ENCODE measurements around the gene CLEC4F. TPM values are rescaled to one million over a fixed set of nuclear protein-coding genes. Genes with fewer than 3 reads are reported as not detected.
A peak's percentile ranks its signal among the peaks of the same experiment; 100 is the strongest.

The CLEC4F gene
- total and polyA plus RNA-seq, 5 donors, result 0.12 to 0.40 (median 0.27) TPM; not detected in 1

- peak in 1 of 3 donors; percentile 52 for DNase-seq
- no peaks in the 10 kb centered on the region for H3K4me1 ChIP-seq (ENCODE audit: control insufficient read depth, insufficient read depth, low read length)
- no peak overlapping the region for H3K27ac ChIP-seq (ENCODE audit: low read length)
- peaks cover 3% of the 10 kb centered on the region for H3K27me3 ChIP-seq (ENCODE audit: control insufficient read depth, insufficient read depth)
- intact Hi-C loops (cut with DNase I), result no loop called here
- no peak overlapping the region for H3K4me3 ChIP-seq (ENCODE audit: low read length)
- ATAC-seq, result no peak
- no peaks in the 10 kb centered on the region for H3K9me3 ChIP-seq (ENCODE audit: control insufficient read depth, low read length)
- WGBS, result 21% methylated on average over 7 of the region's 7 CpGs
Measured at GRCh38 chr2:70785137-70785911, 35.1 kb downstream of the CLEC4F start.

- no peaks in the 10 kb centered on the region for H3K9me3 ChIP-seq (ENCODE audit: control insufficient read depth, low read length)
- intact Hi-C loops (cut with DNase I), result loop anchor here in 1 of 4 donors (5.0 kb wide), 1 partner anchor 127 kb away; no protein-coding TSS in a partner anchor
- peaks cover 3% of the 10 kb centered on the region for H3K27me3 ChIP-seq (ENCODE audit: control insufficient read depth, insufficient read depth)
- H3K27ac ChIP-seq (ENCODE audit: low read length), result no peak overlapping the region
- H3K4me3 ChIP-seq (ENCODE audit: low read length), result no peak overlapping the region
- WGBS, result 87% methylated on average over 2 of the region's 2 CpGs
- ATAC-seq, result no peak
- no peak for DNase-seq
- no peaks in the 10 kb centered on the region for H3K4me1 ChIP-seq (ENCODE audit: control insufficient read depth, insufficient read depth, low read length)
Measured at GRCh38 chr2:70784320-70784719, 36.1 kb downstream of the CLEC4F start.

GRCh38 chr2:70779911-70780545, 40.4 kb downstream of the CLEC4F start:
- no peak for DNase-seq
- Histone ChIP-seq H3K9me3 (ENCODE audit: control insufficient read depth, low read length) (no peaks in the 10 kb centered on the region), H3K4me1 (ENCODE audit: control insufficient read depth, insufficient read depth, low read length) (no peaks in the 10 kb centered on the region), H3K27me3 (ENCODE audit: control insufficient read depth, insufficient read depth) (no peaks in the 10 kb centered on the region), H3K4me3 (ENCODE audit: low read length) (no peak overlapping the region), H3K27ac (ENCODE audit: low read length) (no peak overlapping the region)
- ATAC-seq, result no peak
- 58% methylated on average over 8 of the region's 8 CpGs for WGBS
- intact Hi-C loops (cut with DNase I), result loop anchor here in 1 of 4 donors (5.0 kb wide), 1 partner anchor 123 kb away; no protein-coding TSS in a partner anchor

DNA sequence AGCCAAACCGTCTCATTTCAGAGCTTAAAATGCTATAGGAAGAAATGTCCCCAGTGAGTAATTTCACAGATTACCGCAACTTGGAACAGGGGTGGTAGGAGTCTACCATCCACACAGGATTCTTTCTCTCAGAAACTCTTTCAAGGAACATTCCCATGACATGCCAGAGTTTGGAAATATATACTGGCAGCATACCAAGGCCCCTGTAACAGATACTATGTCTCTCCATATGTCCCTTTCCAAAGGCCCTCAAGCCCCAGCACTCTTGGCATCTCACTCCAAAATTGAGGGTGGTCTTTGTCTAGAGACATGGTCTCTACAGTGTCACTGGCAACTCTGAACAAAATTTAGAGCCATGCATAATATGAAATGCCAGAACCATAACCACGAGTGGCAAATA, 40.9 kb downstream of the CLEC4F start:
- H3K9me3 ChIP-seq (ENCODE audit: control insufficient read depth, low read length), result no peaks in the 10 kb centered on the region
- H3K27ac ChIP-seq (ENCODE audit: low read length), result no peak overlapping the region
- intact Hi-C loops (cut with DNase I), result no loop called here
- WGBS, result 46% methylated on average over 3 of the region's 3 CpGs
- ATAC-seq (no peak), DNase-seq (no peak)
- no peaks in the 10 kb centered on the region for H3K4me1 ChIP-seq (ENCODE audit: control insufficient read depth, insufficient read depth, low read length)
- H3K27me3 ChIP-seq (ENCODE audit: control insufficient read depth, insufficient read depth), result no peaks in the 10 kb centered on the region
- no peak overlapping the region for H3K4me3 ChIP-seq (ENCODE audit: low read length)

DNA sequence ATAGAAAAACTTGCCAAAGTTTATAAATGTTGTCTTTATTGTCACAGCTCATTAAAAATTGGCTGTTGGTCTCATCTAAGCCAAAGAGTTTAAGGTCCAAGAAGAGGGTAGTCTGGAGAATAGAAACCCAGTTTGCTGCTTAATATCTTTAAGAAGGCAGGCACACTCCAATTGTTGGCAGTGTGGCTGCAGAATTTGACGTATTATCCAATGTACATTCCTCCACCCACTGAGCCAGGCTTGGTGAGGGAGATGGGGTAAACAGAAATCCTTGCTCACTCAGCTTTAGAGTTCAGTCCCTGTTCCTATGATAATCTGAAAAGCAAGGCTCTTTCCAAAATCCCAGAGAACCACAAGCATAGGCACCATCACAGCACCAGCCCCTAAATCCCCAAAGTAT, 41.7 kb downstream of the CLEC4F start:
- Histone ChIP-seq H3K27ac (ENCODE audit: low read length) (no peak overlapping the region), H3K9me3 (ENCODE audit: control insufficient read depth, low read length) (no peaks in the 10 kb centered on the region), H3K4me1 (ENCODE audit: control insufficient read depth, insufficient read depth, low read length) (no peaks in the 10 kb centered on the region), H3K4me3 (ENCODE audit: low read length) (no peak overlapping the region), H3K27me3 (ENCODE audit: control insufficient read depth, insufficient read depth) (no peaks in the 10 kb centered on the region)
- DNase-seq, result no peak
- 56% methylated on average over 1 of the region's 1 CpG for WGBS
- no peak for ATAC-seq
- intact Hi-C loops (cut with DNase I), result no loop called here

DNA sequence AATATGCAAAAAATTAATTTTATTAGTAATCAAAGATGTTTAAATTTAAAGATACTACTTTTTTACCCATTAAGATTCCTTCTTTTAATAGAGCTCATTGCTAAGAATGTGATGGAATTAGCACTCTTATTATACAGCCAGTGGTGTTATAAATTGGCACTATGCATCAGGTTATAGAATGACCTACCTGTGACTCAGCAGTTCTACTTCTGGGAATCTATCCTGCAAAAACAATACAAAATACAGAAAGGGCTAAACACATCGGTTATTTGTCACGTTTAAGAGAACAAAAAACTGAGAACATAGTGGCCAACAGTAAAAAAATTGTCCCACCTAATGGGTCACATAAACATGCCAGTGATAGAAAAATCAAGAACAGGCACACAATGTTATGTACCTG, 42.9 kb downstream of the CLEC4F start:
- 68% methylated on average over 2 of the region's 2 CpGs for WGBS
- Histone ChIP-seq H3K4me3 (ENCODE audit: low read length) (no peak overlapping the region), H3K27me3 (ENCODE audit: control insufficient read depth, insufficient read depth) (no peaks in the 10 kb centered on the region), H3K27ac (ENCODE audit: low read length) (no peak overlapping the region), H3K9me3 (ENCODE audit: control insufficient read depth, low read length) (no peaks in the 10 kb centered on the region), H3K4me1 (ENCODE audit: control insufficient read depth, insufficient read depth, low read length) (no peaks in the 10 kb centered on the region)
- DNase-seq (no peak), ATAC-seq (no peak)
- intact Hi-C loops (cut with DNase I), result no loop called here

- Histone ChIP-seq H3K4me3 (ENCODE audit: low read length) (no peak overlapping the region), H3K27me3 (ENCODE audit: control insufficient read depth, insufficient read depth) (no peaks in the 10 kb centered on the region), H3K4me1 (ENCODE audit: control insufficient read depth, insufficient read depth, low read length) (no peaks in the 10 kb centered on the region), H3K27ac (ENCODE audit: low read length) (no peak overlapping the region), H3K9me3 (ENCODE audit: control insufficient read depth, low read length) (no peaks in the 10 kb centered on the region)
- intact Hi-C loops (cut with DNase I), result no loop called here
- 90% methylated on average over 3 of the region's 3 CpGs for WGBS
- DNase-seq (no peak), ATAC-seq (no peak)
Measured at GRCh38 chr2:70776266-70776665, 44.1 kb downstream of the CLEC4F start.

DNA sequence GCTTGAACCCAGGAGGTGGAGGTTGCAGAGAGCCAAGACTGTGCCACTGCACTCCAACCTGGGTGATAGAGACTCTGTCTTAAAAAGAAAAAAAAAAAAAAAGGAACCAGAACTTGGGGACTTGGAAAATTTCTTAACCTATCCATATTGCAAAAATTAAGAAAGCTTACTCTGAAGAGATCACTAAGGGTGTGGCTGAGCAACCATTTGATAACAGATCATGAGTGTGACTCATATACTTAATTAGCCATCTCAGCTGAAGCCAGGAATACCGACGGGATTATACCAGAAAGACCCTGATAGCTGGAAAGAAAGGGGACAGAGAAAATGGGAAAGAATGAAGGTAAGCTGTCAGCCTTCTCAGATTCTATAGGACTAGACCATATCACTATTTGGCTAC, 45.3 kb downstream of the CLEC4F start:
- no peaks in the 10 kb centered on the region for H3K27me3 ChIP-seq (ENCODE audit: control insufficient read depth, insufficient read depth)
- no peaks in the 10 kb centered on the region for H3K9me3 ChIP-seq (ENCODE audit: control insufficient read depth, low read length)
- H3K4me3 ChIP-seq (ENCODE audit: low read length), result no peak overlapping the region
- no peaks in the 10 kb centered on the region for H3K4me1 ChIP-seq (ENCODE audit: control insufficient read depth, insufficient read depth, low read length)
- 46% methylated on average over 2 of the region's 2 CpGs for whole genome bisulfite sequencing
- ATAC-seq, result no peak
- no peak for DNase-seq
- H3K27ac ChIP-seq (ENCODE audit: low read length), result no peak overlapping the region
- intact Hi-C loops (cut with DNase I), result no loop called here

DNA sequence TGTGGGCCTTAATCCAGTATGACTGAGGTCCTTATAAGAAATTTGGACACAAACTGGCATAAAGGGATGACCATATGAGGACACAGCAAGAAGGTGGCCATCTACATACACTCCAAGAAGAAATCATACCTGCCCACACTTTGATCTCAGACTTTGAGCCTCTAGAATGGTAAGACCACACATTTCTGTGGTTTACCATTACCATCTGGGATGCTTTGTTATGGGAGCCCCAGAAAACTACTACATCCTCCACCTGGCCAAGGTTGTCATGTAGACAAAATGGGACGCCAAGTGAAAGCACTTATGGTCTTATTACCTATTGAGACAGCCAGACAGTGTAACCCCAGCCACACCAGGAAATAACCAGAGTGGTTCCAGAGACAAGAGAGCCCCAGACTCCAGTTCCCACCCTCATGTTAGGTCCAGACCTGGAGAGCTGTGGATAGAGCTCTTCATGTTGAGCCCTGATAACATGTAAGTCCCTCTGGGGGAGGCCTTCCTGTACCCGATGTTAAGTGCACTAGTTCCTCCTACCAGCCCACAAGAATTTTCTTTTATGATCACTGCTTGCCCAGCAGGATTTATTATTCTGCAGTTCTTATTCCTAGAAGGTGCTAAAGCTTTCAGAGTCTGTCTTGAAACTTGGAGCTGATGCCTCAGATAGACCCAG, 47.8 kb downstream of the CLEC4F start:
- ATAC-seq, result no peak
- no peaks in the 10 kb centered on the region for H3K4me1 ChIP-seq (ENCODE audit: control insufficient read depth, insufficient read depth, low read length)
- no peaks in the 10 kb centered on the region for H3K27me3 ChIP-seq (ENCODE audit: control insufficient read depth, insufficient read depth)
- H3K9me3 ChIP-seq (ENCODE audit: control insufficient read depth, low read length), result no peaks in the 10 kb centered on the region
- intact Hi-C loops (cut with DNase I), result no loop called here
- H3K27ac ChIP-seq (ENCODE audit: low read length), result no peak overlapping the region
- DNase-seq, result no peak
- WGBS, result 76% methylated on average over 2 of the region's 2 CpGs
- H3K4me3 ChIP-seq (ENCODE audit: low read length), result no peak overlapping the region

DNA sequence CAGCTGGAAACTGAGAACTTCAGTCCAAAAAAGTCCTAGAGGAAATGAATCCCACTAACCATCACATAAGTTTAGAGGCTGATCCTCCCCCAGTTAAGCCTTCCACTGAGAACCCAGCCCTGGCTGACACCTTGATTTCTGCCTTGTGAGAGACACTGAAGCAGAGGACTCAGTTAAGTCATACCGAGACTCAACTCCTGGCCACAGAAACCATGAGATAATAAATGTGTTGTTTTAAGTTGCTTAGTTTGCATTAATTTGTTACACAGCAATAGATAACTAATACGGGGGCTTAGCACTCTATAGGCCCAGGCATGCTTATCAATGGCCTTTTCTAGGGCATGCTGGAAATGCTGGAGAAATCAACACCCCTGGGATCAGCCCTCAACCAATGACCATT, 49.0 kb downstream of the CLEC4F start:
- ATAC-seq, result no peak
- no peak for DNase-seq
- intact Hi-C loops (cut with DNase I), result no loop called here
- Histone ChIP-seq H3K4me3 (ENCODE audit: low read length) (no peak overlapping the region), H3K27me3 (ENCODE audit: control insufficient read depth, insufficient read depth) (no peaks in the 10 kb centered on the region), H3K27ac (ENCODE audit: low read length) (no peak overlapping the region), H3K4me1 (ENCODE audit: control insufficient read depth, insufficient read depth, low read length) (no peaks in the 10 kb centered on the region), H3K9me3 (ENCODE audit: control insufficient read depth, low read length) (no peaks in the 10 kb centered on the region)
- 67% methylated on average over 2 of the region's 2 CpGs for WGBS

DNA sequence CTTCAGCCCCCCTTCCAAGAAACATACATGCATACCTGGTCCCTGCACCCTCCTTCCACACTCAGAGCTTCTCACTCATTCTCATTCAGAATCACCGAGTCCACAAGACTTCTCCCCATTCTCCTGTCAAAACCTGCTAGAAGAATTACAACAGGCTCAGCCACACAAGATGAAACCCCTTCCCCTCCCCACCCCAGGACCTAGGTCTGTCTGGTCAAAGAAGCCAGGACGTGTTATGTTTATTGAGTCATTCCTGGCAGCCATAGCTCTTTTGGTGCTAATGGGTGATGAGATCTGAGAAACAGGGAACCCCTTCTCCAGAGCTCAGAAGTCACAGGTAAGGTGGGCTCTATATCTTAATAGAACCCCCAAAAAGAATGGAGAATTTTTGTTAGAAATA, 50.9 kb downstream of the CLEC4F start:
- Histone ChIP-seq H3K27ac (ENCODE audit: low read length) (no peak overlapping the region), H3K4me1 (ENCODE audit: control insufficient read depth, insufficient read depth, low read length) (no peaks in the 10 kb centered on the region), H3K9me3 (ENCODE audit: control insufficient read depth, low read length) (no peaks in the 10 kb centered on the region), H3K27me3 (ENCODE audit: control insufficient read depth, insufficient read depth) (peaks cover 2% of the 10 kb centered on the region), H3K4me3 (ENCODE audit: low read length) (no peak overlapping the region)
- ATAC-seq (no peak), DNase-seq (no peak)
- intact Hi-C loops (cut with DNase I), result no loop called here
- WGBS, result 62% methylated on average over 2 of the region's 2 CpGs
